ENCODE data around the gene IGF2BP3.
"Not testable (repeated sequence)": the region's sequence is repeated elsewhere in the genome, so short reads cannot be mapped to it uniquely, and the experiment has no call there.

The IGF2BP3 gene

GRCh38 chr7:23434147-23434917 is 36.0 kb downstream of the IGF2BP3 start:
- H3K4me3 ChIP-seq (ENCODE audit: low read length): no peak overlapping the region
- no peak for DNase-seq (ENCODE audit: low read depth, low spot score)

GRCh38 chr7:23431702-23432199 is 38.5 kb downstream of the IGF2BP3 start:
- no peak for DNase-seq (ENCODE audit: low read depth, low spot score)
- H3K4me3 ChIP-seq (ENCODE audit: low read length): no peak overlapping the region

GRCh38 chr7:23430893-23431259 is 39.4 kb downstream of the IGF2BP3 start:
- DNase-seq (ENCODE audit: low read depth, low spot score): no peak
- H3K4me3 ChIP-seq (ENCODE audit: low read length): no peak overlapping the region

GRCh38 chr7:23426876-23427275 is 43.4 kb downstream of the IGF2BP3 start:
- no peak overlapping the region for H3K4me3 ChIP-seq (ENCODE audit: low read length)
- no peak for DNase-seq (ENCODE audit: low read depth, low spot score)

GRCh38 chr7:23422909-23423308 is 47.4 kb downstream of the IGF2BP3 start:
- no peak for DNase-seq (ENCODE audit: low read depth, low spot score)
- H3K4me3 ChIP-seq (ENCODE audit: low read length): no peak overlapping the region

- no peak overlapping the region for H3K4me3 ChIP-seq (ENCODE audit: low read length)
Measured at GRCh38 chr7:23422384-23422783, 47.9 kb downstream of the IGF2BP3 start.

GRCh38 chr7:23419845-23420244 is 50.4 kb downstream of the IGF2BP3 start:
- no peak overlapping the region for H3K4me3 ChIP-seq (ENCODE audit: low read length)
- DNase-seq (ENCODE audit: low read depth, low spot score): no peak

More at GRCh38 chr7:23422384-23422783, 47.9 kb downstream of the IGF2BP3 start:
- no peak for DNase-seq (ENCODE audit: low read depth, low spot score)

GRCh38 chr7:23419160-23419559 is 51.1 kb downstream of the IGF2BP3 start:
- no peak overlapping the region for H3K4me3 ChIP-seq (ENCODE audit: low read length)
- DNase-seq (ENCODE audit: low read depth, low spot score): no peak

GRCh38 chr7:23418046-23418445 is 52.2 kb downstream of the IGF2BP3 start:
- DNase-seq (ENCODE audit: low read depth, low spot score): no peak

GRCh38 chr7:23415198-23415597 is 55.1 kb downstream of the IGF2BP3 start:
- no peak overlapping the region for H3K4me3 ChIP-seq (ENCODE audit: low read length)
- no peak for DNase-seq (ENCODE audit: low read depth, low spot score)

More at GRCh38 chr7:23418046-23418445, 52.2 kb downstream of the IGF2BP3 start:
- no peak overlapping the region for H3K4me3 ChIP-seq (ENCODE audit: low read length)

- H3K4me3 ChIP-seq (ENCODE audit: low read length): no peak overlapping the region
- DNase-seq (ENCODE audit: low read depth, low spot score): no peak
Measured at GRCh38 chr7:23410446-23411183, 59.7 kb downstream of the IGF2BP3 start.

- H3K4me3 ChIP-seq (ENCODE audit: low read length); DNase-seq (ENCODE audit: low read depth, low spot score): not testable (repeated sequence)
Measured at GRCh38 chr7:23406564-23406963, 63.7 kb downstream of the IGF2BP3 start.

- no peak for DNase-seq (ENCODE audit: low read depth, low spot score)
- no peak overlapping the region for H3K4me3 ChIP-seq (ENCODE audit: low read length)
Measured at GRCh38 chr7:23405240-23405618, 65.1 kb downstream of the IGF2BP3 start.

- no peak for DNase-seq (ENCODE audit: low read depth, low spot score)
- H3K4me3 ChIP-seq (ENCODE audit: low read length): no peak overlapping the region
Measured at GRCh38 chr7:23404546-23405239, 65.6 kb downstream of the IGF2BP3 start.

GRCh38 chr7:23403970-23404369 is 66.3 kb downstream of the IGF2BP3 start:
- DNase-seq (ENCODE audit: low read depth, low spot score): no peak
- no peak overlapping the region for H3K4me3 ChIP-seq (ENCODE audit: low read length)

- not testable (repeated sequence) for DNase-seq (ENCODE audit: low read depth, low spot score); H3K4me3 ChIP-seq (ENCODE audit: low read length)
Measured at GRCh38 chr7:23398090-23398489, 72.2 kb downstream of the IGF2BP3 start.

GRCh38 chr7:23397241-23397640 is 73.0 kb downstream of the IGF2BP3 start:
- DNase-seq (ENCODE audit: low read depth, low spot score): no peak
- H3K4me3 ChIP-seq (ENCODE audit: low read length): no peak overlapping the region

- H3K4me3 ChIP-seq (ENCODE audit: low read length): no peak overlapping the region
- no peak for DNase-seq (ENCODE audit: low read depth, low spot score)
Measured at GRCh38 chr7:23396222-23397015, 73.9 kb downstream of the IGF2BP3 start.
